Ammon's horn (tissue), 1 donor: ENCODE data around the gene F12.
A peak's percentile ranks its signal among the peaks of the same experiment; 100 is the strongest.

Experiments
- DNase-seq: peaks from one replicate; pipeline ENCODE4 v3.0.0-alpha.2; 2016; ENCODE audit warnings: low spot score

Gene F12

GRCh38 chr5:177446200-177447065, 37.1 kb upstream of the F12 start, which contains the start of gene PRR7:
PRR7 (plus strand) TSS chr5:177446814; CDS start chr5:177455068, 8,254 bp downstream.
- peak; percentile 78 for DNase-seq

GRCh38 chr5:177445917-177446199, 36.5 kb upstream of the F12 start:
- no peak for DNase-seq

- DNase-seq = no peak
Observed at GRCh38 chr5:177445052-177445916, 35.9 kb upstream of the F12 start.

GRCh38 chr5:177444106-177445051, 35.0 kb upstream of the F12 start:
- peak; percentile 58 for DNase-seq

- DNase-seq = no peak
Observed at GRCh38 chr5:177443144-177443983, 34.0 kb upstream of the F12 start.

GRCh38 chr5:177442066-177442826, 32.9 kb upstream of the F12 start:
- DNase-seq = no peak

- DNase-seq = no peak
Observed at GRCh38 chr5:177440990-177441780, 31.8 kb upstream of the F12 start.

GRCh38 chr5:177440211-177440989, 31.0 kb upstream of the F12 start:
- DNase-seq = no peak

- DNase-seq = no peak
Observed at GRCh38 chr5:177439518-177440053, 30.2 kb upstream of the F12 start.

- DNase-seq = no peak
Observed at GRCh38 chr5:177438468-177438867, 29.1 kb upstream of the F12 start.

GRCh38 chr5:177437623-177438022, 28.3 kb upstream of the F12 start:
- DNase-seq = no peak

- DNase-seq = no peak
Observed at GRCh38 chr5:177435847-177436536, 26.6 kb upstream of the F12 start.

GRCh38 chr5:177434942-177435738, 25.8 kb upstream of the F12 start:
- no peak for DNase-seq

- no peak for DNase-seq
Observed at GRCh38 chr5:177434437-177434836, 25.1 kb upstream of the F12 start.

- no peak for DNase-seq
Observed at GRCh38 chr5:177433658-177434217, 24.4 kb upstream of the F12 start.

GRCh38 chr5:177432839-177433657, 23.7 kb upstream of the F12 start:
- no peak for DNase-seq
